Activated CD8-positive, alpha-beta memory T cell treated with anti-CD3 and anti-CD28 coated beads, Interleukin-2, amount 50 U/mL, for 4 hours (primary cell): Measurements from ENCODE around the gene IL23R.
A peak's percentile ranks its signal among the peaks of the same experiment; 100 is the strongest.
"Not testable (repeated sequence)": the region's sequence is repeated elsewhere in the genome, so short reads cannot be mapped to it uniquely, and the experiment has no call there.

Source experiments
- DNase-seq: peaks from one replicate; pipeline ENCODE4 v3.0.0-alpha.2; 2020

IL23R gene

DNA sequence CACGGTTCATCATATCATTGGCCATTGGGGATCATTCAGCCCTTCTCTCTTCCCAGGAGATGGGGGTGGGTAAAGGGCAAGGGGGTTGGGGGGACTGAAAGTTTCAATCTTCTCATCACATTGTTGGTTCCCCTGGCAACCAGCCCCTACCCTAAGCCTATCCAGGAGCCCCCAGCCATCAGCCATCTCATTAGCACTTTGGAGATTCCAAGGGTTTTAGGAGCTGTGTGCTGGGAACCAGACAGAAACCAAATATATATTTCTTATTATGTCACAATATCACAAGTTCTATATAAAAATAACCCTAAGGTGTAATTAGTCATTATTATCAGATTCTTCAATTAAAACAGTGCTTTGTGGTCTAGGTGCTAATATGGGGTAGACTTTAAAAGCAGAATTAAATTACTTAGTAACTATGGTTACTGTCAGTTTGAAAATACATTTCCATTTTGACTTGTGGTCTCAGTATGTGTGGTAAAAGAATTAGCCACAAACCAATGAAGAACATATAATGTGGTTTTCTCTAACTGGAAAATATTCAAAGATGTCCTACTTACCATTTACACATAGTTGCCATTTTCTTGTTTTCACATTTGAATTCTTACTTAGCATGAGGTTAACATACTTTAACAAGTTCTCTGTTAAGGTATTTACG lies 28.1 kb downstream of the IL23R start:
- DNase-seq: no peak

GRCh38 chr1:67200755-67201154 lies 34.5 kb downstream of the IL23R start:
- DNase-seq: no peak

DNA sequence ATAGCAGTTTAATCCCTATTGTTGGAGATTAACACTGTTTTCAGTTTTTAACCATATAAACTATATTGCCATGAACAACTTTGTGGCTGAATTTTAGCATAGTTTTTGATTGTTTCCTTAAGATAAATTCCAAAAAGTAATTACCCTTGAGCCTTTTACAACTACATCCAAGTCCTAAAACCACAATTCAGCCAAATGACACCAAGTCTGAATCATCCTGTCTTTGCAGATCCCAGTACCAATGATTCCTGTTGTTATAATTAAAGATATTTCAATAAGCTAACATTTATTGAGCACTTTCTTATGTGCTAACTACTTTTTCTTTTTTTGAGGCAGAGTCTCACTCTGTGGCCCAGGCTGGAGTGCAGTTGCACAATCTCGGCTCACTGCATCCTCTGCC lies 35.6 kb downstream of the IL23R start:
- no peak for DNase-seq

DNA sequence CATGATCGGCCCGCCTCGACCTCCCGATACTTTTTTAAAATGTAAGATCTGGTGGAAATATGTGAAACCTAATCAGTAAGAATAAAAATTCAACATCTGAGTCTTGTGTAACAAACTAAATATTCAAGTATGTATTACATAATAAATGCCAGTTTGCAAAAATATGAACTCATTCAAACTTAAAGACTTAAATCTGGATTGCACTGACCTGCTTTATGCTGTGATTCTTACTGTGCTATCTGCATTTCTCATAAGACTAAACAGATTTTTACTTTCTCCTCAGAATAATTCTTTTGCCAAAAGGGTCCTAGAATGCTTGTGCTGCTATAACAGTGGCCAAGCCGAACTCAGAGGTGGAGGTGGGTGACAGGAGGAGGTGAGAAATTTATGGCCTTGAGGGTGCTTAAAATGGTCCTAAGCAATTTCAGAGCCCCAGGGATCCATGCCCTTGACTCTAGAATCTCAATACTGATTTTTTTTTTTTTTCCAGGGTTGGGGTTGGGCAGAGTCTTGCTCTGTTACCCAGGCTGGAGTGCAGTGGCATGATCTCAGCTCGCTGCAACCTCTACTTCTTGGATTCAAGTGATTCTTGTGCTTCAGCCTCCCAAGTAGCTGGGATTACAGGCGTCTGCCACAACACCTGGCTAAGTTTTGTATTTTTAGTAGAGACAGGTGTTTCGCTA lies 38.2 kb downstream of the IL23R start:
- DNase-seq: no peak

GRCh38 chr1:67207398-67207797 lies 41.1 kb downstream of the IL23R start:
- not testable (repeated sequence) for DNase-seq

GRCh38 chr1:67208217-67208616 lies 42.0 kb downstream of the IL23R start:
- DNase-seq: no peak

- DNase-seq: no peak
Measured at GRCh38 chr1:67209521-67209920, 43.3 kb downstream of the IL23R start.

DNA sequence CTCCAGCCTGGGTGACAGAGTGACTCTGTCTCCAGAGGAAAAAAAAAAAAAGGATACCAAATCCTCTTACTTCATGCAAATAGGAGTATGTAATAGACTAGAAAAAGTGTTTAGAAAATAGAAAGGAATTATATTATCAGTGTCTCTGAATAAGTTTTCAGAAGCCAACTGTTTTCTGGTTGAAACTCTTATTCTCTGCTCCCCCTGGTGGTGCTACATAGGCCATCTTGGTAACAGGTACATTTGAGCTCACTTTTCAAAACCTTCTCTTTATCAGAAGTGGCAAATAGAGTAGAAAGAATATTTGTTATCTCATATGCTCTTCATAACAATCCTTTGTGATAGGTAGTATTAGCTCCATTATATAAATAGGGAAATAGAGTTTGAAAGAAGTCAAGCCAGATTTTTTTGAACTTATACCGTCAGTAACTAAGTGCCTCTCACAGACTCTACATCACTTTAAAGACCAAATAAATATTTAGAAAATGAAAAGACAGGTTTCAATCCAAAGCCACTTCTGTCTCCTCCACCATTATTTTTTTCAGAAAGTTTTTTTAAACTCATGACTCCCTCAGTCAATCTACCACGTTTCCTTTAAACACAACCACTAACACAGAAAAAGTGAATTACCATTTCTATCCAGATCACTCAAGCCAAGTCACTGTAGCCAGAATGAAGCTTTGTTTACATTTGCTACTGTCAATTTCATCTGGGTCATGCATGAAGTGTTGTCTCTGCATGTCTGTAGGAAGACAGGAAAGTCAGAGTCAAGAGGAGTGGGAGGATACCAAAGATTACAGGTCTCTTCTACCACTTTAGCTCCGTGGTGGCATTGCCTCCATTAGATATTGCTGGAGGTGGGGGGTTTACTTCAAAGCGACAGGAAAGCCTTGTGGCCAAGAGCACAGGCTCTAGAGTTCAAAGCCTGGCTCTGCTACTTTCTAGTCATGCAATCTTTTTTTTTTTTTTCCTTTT lies 45.6 kb downstream of the IL23R start:
- peak; percentile 47 for DNase-seq

- DNase-seq: no peak
Measured at GRCh38 chr1:67213164-67213563, 46.9 kb downstream of the IL23R start.

DNA sequence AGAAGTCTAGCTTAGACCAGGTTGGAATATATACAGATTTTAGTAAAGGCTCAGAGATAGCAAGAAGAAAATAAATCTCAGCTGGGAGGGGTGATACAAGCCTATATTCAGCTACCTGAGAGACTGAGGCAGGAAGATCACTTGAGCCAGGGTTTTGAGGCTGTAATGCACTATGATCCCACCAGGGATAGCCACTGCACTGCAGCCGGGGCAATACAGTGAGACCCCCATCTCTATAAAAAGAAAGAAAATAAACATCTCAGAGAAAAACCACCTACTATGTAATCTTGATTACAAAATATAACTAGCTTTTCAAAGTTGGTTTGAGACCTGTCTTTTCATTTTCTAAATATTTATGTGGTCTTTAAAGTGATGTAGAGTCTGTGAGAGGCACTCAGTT lies 47.7 kb downstream of the IL23R start:
- DNase-seq: no peak

GRCh38 chr1:67214420-67215174 lies 48.3 kb downstream of the IL23R start:
- peak; percentile 49 for DNase-seq

GRCh38 chr1:67216401-67216800 lies 50.1 kb downstream of the IL23R start:
- DNase-seq: no peak

DNA sequence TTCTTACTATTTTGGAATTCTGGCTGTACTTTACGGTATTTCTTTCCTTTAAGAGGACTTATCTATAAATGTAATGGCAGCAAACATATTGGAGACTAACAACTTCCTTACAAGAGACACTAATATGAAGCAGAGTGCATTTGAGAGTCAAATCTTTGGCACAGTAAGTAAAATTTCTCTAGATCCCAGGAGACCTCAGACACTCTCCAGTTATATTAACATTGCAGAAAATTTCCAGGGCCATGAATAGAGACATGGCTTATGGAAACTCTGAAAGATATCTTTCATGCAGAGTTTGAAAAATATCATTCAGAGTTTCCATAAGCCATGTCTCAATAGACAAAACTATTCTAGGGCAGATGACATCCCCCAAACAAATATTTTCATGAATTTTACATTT lies 51.2 kb downstream of the IL23R start:
- DNase-seq: no peak

DNA sequence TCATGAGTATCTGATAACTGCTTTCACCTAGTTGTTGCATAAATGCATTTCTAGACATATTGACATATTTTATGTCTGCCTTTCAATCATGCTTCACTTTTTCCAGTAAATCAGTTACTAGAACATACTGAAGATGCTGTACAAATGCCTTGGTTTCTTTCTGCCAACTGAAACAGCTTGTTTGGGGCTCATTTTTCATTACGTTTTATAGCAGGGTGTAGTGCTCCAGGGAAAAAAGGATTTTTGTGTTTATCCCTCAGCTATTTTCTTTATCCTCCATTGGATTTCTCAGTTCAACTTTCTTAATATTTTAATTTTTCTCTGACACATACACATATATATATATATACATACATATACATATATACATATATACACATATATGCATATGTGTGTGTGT lies 51.7 kb downstream of the IL23R start:
- no peak for DNase-seq

DNA sequence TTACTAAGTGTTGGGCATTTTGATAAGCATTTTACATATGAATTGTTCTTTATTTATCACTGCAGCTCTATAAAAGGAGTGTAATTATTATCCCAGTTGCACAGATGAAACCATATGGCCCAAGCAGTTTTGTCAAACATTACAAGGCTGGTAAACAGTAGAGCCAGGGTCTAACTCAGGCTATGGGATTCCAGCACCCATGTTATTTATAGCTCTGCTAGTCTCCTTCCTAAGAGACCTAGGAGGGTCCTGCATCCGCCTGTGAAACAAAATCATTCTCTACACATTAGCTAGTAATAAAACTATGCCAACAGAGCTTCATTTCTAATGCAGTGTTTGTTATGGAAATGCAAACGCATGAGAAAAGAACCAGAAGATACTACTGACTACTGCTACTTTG lies 58.6 kb downstream of the IL23R start:
- no peak for DNase-seq

DNA sequence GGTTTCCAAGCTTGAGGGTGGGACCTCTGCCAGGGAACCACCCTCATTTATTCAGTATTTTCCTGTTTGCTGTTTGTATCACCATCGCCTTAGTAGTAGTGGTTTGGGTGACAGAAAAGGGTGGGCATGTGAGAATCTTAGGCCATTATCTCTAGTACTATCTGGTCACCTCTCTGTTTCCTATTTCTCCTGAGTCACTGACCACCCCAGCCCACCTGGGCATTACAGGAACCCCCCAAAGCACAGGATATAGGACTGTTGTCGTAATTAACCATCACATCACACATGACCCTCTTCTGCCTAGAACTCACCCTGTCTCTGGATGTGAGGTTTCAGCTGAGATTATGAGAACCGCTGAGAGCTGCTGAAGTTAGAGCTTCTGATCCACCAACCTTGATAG lies 60.4 kb downstream of the IL23R start:
- no peak for DNase-seq

DNA sequence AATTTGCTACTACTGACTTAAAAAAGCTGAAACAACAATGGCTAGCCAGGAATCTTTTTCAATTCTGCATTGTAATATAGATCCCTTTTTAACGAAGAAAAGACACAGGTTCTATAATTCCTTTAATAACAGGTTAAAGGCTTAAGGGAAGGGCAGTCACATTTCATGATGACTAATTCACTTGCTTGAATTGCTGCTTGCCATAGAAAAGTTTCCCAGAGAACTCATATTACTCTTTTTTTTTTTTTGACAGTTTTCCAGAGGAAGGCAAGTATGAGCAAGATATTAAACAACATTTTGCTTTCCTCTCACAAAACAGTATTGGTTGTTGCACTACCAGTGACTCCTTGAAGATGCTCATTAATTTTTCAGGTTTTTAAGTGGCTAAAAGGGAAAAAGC lies 60.9 kb downstream of the IL23R start:
- DNase-seq: no peak

DNA sequence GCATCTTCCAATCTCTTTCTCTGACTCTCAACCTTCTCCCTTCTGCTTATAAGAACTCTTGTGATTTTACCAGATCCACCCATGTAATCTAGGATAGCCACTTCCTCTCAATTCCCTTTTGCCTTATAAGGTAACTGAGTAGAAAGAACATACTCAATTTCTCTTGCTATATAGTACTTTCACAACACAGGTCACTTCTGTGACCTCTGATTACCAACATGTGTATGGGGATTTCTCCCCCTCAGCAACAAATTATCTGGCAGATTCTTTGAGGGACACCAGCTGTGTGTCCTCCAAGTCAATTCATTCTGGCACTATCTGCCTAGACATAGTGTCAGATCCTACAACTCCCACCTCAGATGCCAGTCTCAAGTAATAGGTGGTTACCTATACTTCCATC lies 62.5 kb downstream of the IL23R start:
- DNase-seq: no peak

- DNase-seq: no peak
Measured at GRCh38 chr1:67230539-67230938, 64.3 kb downstream of the IL23R start.

DNA sequence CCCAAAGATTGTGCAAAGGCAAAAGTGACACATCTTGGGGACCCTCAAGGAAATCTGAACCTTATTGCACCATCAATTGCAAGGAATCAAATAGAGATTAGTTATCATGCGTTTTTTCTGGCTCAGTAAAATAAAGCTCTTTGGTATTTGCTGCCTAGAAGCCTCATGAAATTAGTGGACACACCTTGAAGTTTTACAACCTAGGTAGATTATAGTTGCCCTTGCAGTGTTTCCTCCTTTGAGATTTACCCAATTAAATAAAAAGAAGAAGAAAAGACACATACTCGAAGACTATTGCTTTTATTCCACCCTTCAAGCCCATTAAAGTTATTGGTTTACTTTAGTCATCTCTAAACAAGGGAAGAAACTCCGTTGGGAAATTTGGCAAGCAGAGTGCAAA lies 70.0 kb downstream of the IL23R start:
- no peak for DNase-seq

GRCh38 chr1:67239738-67240137 lies 73.5 kb downstream of the IL23R start:
- DNase-seq: no peak

- no peak for DNase-seq
Measured at GRCh38 chr1:67241200-67241746, 75.0 kb downstream of the IL23R start.

DNA sequence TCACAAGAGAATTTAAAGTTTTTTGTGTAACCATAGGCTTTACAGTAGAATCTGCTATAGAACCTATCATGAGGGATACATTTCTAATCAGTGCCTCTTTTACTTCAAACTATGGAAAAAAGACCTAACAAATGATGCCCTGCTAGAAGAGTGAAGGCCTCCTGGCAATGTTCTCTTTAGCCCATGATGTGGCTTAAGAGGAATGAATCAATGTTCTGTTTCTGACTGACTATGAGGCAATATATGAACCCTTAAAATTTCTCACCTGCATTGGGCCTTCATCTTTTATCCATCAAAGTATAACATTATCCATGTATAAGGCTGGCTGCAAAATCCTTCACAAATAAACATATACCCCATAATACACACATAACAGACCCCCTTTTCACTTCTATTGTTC lies 75.8 kb downstream of the IL23R start:
- no peak for DNase-seq
